Endodermal cell (in vitro differentiated cells): ENCODE results near the gene IDH3G. TPM values are rescaled to one million over a fixed set of nuclear protein-coding genes. Genes with fewer than 3 reads are reported as not detected.
"Not testable (repeated sequence)": the region's sequence is repeated elsewhere in the genome, so short reads cannot be mapped to it uniquely, and the experiment has no call there.

Experiments used
- DNase-seq: peaks from one replicate; pipeline ENCODE4 v3.0.0-alpha.2; 2017
- H3K27ac ChIP-seq: 2 replicates; pipeline ENCODE4 v1.5.1; 2013; ENCODE audit warnings: mild to moderate bottlenecking, low read depth, low read length, moderate library complexity
- H3K27me3 ChIP-seq: 2 replicates; pipeline ENCODE4 v1.6.1; 2013; ENCODE audit warnings: mild to moderate bottlenecking, low read length, moderate library complexity; ENCODE audit not compliant: insufficient read depth, control insufficient read depth, poor library complexity, severe bottlenecking
- H3K36me3 ChIP-seq: 2 replicates; pipeline ENCODE4 v1.7.0; 2013; ENCODE audit warnings: mild to moderate bottlenecking, low read length, moderate library complexity; ENCODE audit not compliant: control insufficient read depth, insufficient read depth
- H3K4me1 ChIP-seq: one replicate; pipeline ENCODE4 v1.7.0; 2013; ENCODE audit warnings: low read length; ENCODE audit not compliant: control insufficient read depth, insufficient read depth
- H3K4me3 ChIP-seq: 2 replicates; pipeline ENCODE4 v1.5.1; 2013; ENCODE audit warnings: mild to moderate bottlenecking, low read length, moderate library complexity
- H3K9ac ChIP-seq: 2 replicates; pipeline ENCODE4 v1.6.1; 2013; ENCODE audit warnings: mild to moderate bottlenecking, low read length, moderate library complexity; ENCODE audit not compliant: poor library complexity, severe bottlenecking; ENCODE audit errors: extremely low read depth
- H3K9me3 ChIP-seq: 2 replicates; pipeline ENCODE4 v1.6.1; 2013; ENCODE audit warnings: mild to moderate bottlenecking, low read length, moderate library complexity; ENCODE audit not compliant: control insufficient read depth
- H3K27ac Mint-ChIP-seq: 2 replicates; pipeline ENCODE4 v1.8.0; 2020; ENCODE audit warnings: mixed read lengths
- H3K27me3 Mint-ChIP-seq: 2 replicates; pipeline ENCODE4 v1.8.0; 2021; ENCODE audit warnings: mild to moderate bottlenecking, mixed read lengths; ENCODE audit not compliant: insufficient read depth
- H3K36me3 Mint-ChIP-seq: 2 replicates; pipeline ENCODE4 v1.8.0; 2020; ENCODE audit warnings: low read depth, mixed read lengths
- H3K4me1 Mint-ChIP-seq: 2 replicates; pipeline ENCODE4 v1.8.0; 2020; ENCODE audit warnings: mixed read lengths
- H3K4me3 Mint-ChIP-seq: 2 replicates; pipeline ENCODE4 v1.8.0; 2020; ENCODE audit warnings: mild to moderate bottlenecking, moderate library complexity, mixed read lengths
- H3K9me3 Mint-ChIP-seq: 2 replicates; pipeline ENCODE4 v1.8.0; 2020; ENCODE audit warnings: mild to moderate bottlenecking, mixed read lengths
- CTCF ChIP-seq: fragments of 200-600 bp; sonication (generic); conservative IDR thresholded peaks from 2 replicates; pipeline ENCODE4 v1.5.0; 2021; ENCODE audit warnings: antibody characterized with exemption, mild to moderate bottlenecking
- WGBS, 2 experiments: methylation state at CpG; one replicate each; pipeline versions ENCODE4 v1.1.5 to v1.1.7; 2013; ENCODE audit warnings: missing lambda C conversion rate in 2 of 2, mixed read lengths in 1 of 2; ENCODE audit not compliant: insufficient coverage in 1 of 2, insufficient read length in 1 of 2; 5-methylcytosine and 5-hydroxymethylcytosine counted together
- total RNA-seq, 2 donors: library from RNA; stranded (reverse); fragmentation: NEBNext Ultra II Directional in 1 of 2; extraction: Animal tissue kit (Norgen Biotek cat#: 25700) in 1 of 2; gene quantifications; 2 replicates in 1 of 2; 3 replicates in 1 of 2; pipeline ENCODE4 v1.2.1, GENCODE V29; 2021

IDH3G gene
- total RNA-seq, 2 donors from 2014 or later = 39.5 to 45.0 TPM

DNA sequence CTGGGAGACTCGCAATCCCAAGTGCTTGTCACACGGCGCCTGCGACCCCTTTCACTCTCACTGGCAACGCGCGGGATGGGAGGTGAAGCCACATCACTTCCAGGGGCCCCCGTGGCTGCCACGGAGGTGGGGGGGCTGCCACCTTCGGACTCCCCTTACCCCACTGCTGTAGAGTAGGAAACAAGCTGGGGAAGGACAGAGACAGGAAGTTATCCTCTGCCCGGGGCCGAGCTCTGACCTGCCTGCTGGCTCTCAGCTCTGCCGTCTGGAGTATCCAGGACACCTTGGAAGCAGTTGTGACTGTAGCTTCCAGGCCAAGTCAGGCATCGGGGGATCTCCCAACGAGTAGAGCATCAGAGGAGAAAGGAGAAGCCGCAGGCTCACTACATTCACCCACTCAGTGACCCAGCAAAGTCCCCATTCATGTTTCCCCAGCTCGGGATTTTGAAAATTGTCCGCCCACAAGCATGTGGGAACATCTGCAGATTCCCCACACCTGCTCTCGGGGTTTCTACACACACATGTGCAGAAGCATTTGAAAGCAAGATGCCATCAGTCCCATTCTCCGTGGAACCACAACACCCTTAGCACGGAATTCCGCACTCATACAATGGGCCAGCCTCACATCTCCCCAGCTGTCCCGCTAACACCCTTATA, 25.3 kb upstream of the IDH3G start:
- Mint-ChIP-seq H3K27me3 (no peaks in the 10 kb centered on the region), H3K4me3 (peak overlapping the region; percentile 49), H3K36me3 (no peaks in the 10 kb centered on the region), H3K9me3 (peaks cover 66% of the 10 kb centered on the region), H3K4me1 (peaks cover 3% of the 10 kb centered on the region), H3K27ac (peak overlapping the region; percentile 87)
- peak overlapping the region; percentile 20 for H3K9ac ChIP-seq
- peak overlapping the region; percentile 86 for H3K27ac ChIP-seq
- no peaks in the 10 kb centered on the region for H3K36me3 ChIP-seq
- DNase-seq = peak; percentile 68
- WGBS, 2 experiments = 49 to 100% methylated on average over 3 to 19 of the region's 23 CpGs
- TF ChIP-seq CTCF = no peak
- no peaks in the 10 kb centered on the region for H3K4me1 ChIP-seq
- H3K4me3 ChIP-seq = peak overlapping the region; percentile 29
- H3K9me3 ChIP-seq = no peaks in the 10 kb centered on the region
- H3K27me3 ChIP-seq = no peaks in the 10 kb centered on the region

DNA sequence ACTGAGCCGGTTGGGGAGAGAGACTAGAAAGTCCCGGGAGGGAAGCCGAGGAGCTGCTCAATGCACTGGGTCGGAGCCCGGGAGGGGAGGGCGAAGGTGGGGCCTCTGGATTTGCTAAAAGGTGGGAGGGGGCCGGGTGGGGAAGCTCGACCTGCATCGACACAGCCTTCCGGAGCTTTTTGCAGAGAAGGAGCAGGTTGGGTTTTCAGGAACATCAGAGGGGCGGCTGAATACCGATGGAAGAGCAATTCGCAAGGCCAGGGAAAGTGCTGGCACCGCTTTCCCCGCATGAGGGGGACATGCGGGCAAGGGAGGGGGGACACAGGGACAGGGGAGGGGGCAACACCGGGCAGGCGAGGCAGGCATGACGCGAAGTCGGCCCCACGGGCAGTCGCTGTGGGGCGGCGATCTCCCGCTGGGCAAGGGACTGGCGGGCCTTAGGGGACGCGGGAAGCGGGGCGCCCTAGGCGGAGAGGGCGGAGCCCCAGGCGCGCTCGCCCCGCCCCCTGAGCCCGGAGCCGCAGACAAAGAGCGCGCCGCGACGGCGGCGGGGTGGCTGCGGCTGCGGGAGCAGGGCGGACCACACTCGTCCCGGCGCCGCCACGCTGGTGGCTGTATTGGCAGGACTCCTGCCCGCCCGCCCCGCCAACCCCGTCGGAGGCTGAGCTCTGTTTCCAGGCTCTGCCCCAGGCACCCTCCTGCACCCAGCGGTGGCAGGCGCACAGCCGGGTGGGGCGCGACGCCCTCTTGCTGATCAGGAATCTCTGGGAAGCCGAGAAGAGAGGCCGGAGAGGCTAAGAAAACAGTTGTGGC, 24.6 kb upstream of the IDH3G start:
- no peaks in the 10 kb centered on the region for H3K36me3 Mint-ChIP-seq
- peak overlapping the region; percentile 29 for H3K4me3 ChIP-seq
- H3K9ac ChIP-seq = peak overlapping the region; percentile 20
- no peak for TF ChIP-seq CTCF
- peaks cover 3% of the 10 kb centered on the region for H3K4me1 Mint-ChIP-seq
- no peaks in the 10 kb centered on the region for H3K36me3 ChIP-seq
- H3K27me3 ChIP-seq = no peaks in the 10 kb centered on the region
- 16 to 48% methylated on average over 6 to 67 of the region's 67 CpGs for WGBS, 2 experiments
- no peaks in the 10 kb centered on the region for H3K9me3 ChIP-seq
- peak; percentile 82 for DNase-seq
- H3K27me3 Mint-ChIP-seq = no peaks in the 10 kb centered on the region
- H3K27ac Mint-ChIP-seq = peak overlapping the region; percentile 87
- peaks cover 63% of the 10 kb centered on the region for H3K9me3 Mint-ChIP-seq
- peak overlapping the region; percentile 86 for H3K27ac ChIP-seq
- H3K4me1 ChIP-seq = no peaks in the 10 kb centered on the region
- peak overlapping the region; percentile 49 for H3K4me3 Mint-ChIP-seq

GRCh38 chrX:153818064-153818463, 23.9 kb upstream of the IDH3G start:
- H3K4me3 ChIP-seq, DNase-seq, H3K27me3 ChIP-seq, H3K9ac ChIP-seq, H3K4me1 ChIP-seq, H3K36me3 Mint-ChIP-seq, H3K9me3 ChIP-seq, H3K27me3 Mint-ChIP-seq, H3K27ac ChIP-seq, H3K4me1 Mint-ChIP-seq, H3K36me3 ChIP-seq, H3K27ac Mint-ChIP-seq: not testable (repeated sequence)
- WGBS, 2 experiments = 90 to 94% methylated on average over 2 to 7 of the region's 9 CpGs
- Mint-ChIP-seq H3K9me3 (peaks cover 64% of the 10 kb centered on the region), H3K4me3 (peak overlapping the region; percentile 49)
